DOHH2 (cell line): ENCODE results near the gene LONP2.

Experiments
- H3F3A ChIP-seq: fragments of 200-600 bp; sonication (generic), shearing (Covaris generic); 2 replicates; pipeline ENCODE4 v1.6.0; 2016; ENCODE audit warnings: antibody characterized with exemption, mild to moderate bottlenecking; ENCODE audit not compliant: control insufficient read depth, insufficient read depth
- H3K27ac ChIP-seq: fragments of 200-600 bp; sonication (generic); 2 replicates; pipeline ENCODE4 v1.5.1; 2014; ENCODE audit warnings: low read depth, mild to moderate bottlenecking, low read length, moderate library complexity
- H3K27me3 ChIP-seq: fragments of 200-600 bp; sonication (generic); 2 replicates; pipeline ENCODE4 v1.6.1; 2014; ENCODE audit warnings: mild to moderate bottlenecking, low read length, mixed read lengths; ENCODE audit not compliant: control insufficient read depth
- H3K36me3 ChIP-seq: fragments of 200-600 bp; sonication (generic); 2 replicates; pipeline ENCODE4 v1.6.1; 2014; ENCODE audit warnings: mild to moderate bottlenecking, low read length, moderate library complexity, mixed read lengths; ENCODE audit not compliant: control insufficient read depth
- H3K4me1 ChIP-seq: fragments of 200-600 bp; sonication (generic); 2 replicates; pipeline ENCODE4 v1.6.1; 2014; ENCODE audit warnings: mild to moderate bottlenecking, low read length, mixed read lengths; ENCODE audit not compliant: control insufficient read depth
- H3K4me2 ChIP-seq: fragments of 200-600 bp; sonication (generic); 2 replicates; pipeline ENCODE4 v1.6.0; 2014; ENCODE audit warnings: mild to moderate bottlenecking, low read length, moderate library complexity
- H3K4me3 ChIP-seq: fragments of 200-600 bp; sonication (generic); 2 replicates; pipeline ENCODE4 v1.5.1; 2014; ENCODE audit warnings: mild to moderate bottlenecking, low read length, mixed read lengths
- H3K79me2 ChIP-seq: fragments of 200-600 bp; sonication (generic); 2 replicates; pipeline ENCODE4 v1.6.1; 2014; ENCODE audit warnings: mild to moderate bottlenecking, low read length, mixed read lengths; ENCODE audit not compliant: control insufficient read depth
- H3K9me2 ChIP-seq: fragments of 200-600 bp; sonication (generic); replicated peaks from 2 replicates; pipeline ENCODE4 v1.6.1; 2014; ENCODE audit warnings: mild to moderate bottlenecking, low read length, mixed read lengths; ENCODE audit not compliant: control insufficient read depth
- H3K9me3 ChIP-seq: fragments of 200-600 bp; sonication (generic); 2 replicates; pipeline ENCODE4 v1.6.1; 2014; ENCODE audit warnings: antibody characterized with exemption, low read length, mixed read lengths; ENCODE audit not compliant: control insufficient read depth, insufficient read depth
- H4K20me1 ChIP-seq: fragments of 200-600 bp; sonication (generic); 2 replicates; pipeline ENCODE4 v1.6.0; 2014; ENCODE audit warnings: low read depth, mild to moderate bottlenecking, antibody characterized with exemption, low read length, moderate library complexity; ENCODE audit not compliant: control insufficient read depth, insufficient read depth
- CTCF ChIP-seq: fragments of 200-600 bp; sonication (generic); IDR thresholded peaks from one replicate; pipeline ENCODE4 v1.5.1; 2014; ENCODE audit warnings: antibody characterized with exemption, mild to moderate bottlenecking, low read depth, low read length; ENCODE audit not compliant: poor library complexity, severe bottlenecking
- EZH2phosphoT487 ChIP-seq: fragments of 200-600 bp; sonication (generic); IDR thresholded peaks from 2 replicates; pipeline ENCODE4 v1.6.1; 2017; ENCODE audit warnings: borderline replicate concordance, mild to moderate bottlenecking, antibody characterized with exemption, low read length, moderate library complexity, mixed read lengths

LONP2 gene

DNA sequence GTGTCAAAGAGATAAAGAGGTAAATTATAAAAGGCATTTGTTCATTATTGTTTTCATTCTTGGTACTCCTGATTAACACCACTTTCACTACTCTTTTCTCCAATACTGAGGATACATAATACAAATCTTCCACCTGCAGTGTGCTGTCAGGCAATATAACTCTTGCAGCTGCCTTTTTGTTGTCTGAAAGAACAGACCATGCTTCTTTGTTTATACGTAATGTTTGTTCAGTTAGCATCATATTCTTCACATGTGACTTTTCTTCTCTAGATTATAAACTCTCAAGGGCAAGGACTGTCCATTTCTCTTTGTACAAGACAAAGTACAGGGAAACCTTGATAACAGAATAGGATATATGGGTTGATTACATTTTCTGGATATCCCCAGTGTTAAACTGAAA lies 17.5 kb downstream of the LONP2 start:
- Histone ChIP-seq H4K20me1 (no peaks in the 10 kb centered on the region), H3K36me3 (peaks cover 59% of the 10 kb centered on the region), H3K4me2 (no peak overlapping the region), H3K9me3 (0 out of 2 replicates have a peak, but pooled peaks cover 5% of the 10 kb centered on the region), H3K79me2 (no peaks in the 10 kb centered on the region), H3K4me3 (no peak overlapping the region), H3K27me3 (no peaks in the 10 kb centered on the region), H3K9me2 (no peaks in the 10 kb centered on the region), H3K27ac (no peak overlapping the region), H3K4me1 (no peaks in the 10 kb centered on the region), H3F3A (no peaks in the 10 kb centered on the region)
- no peak for TF ChIP-seq EZH2phosphoT487
- no peak for TF ChIP-seq CTCF

DNA sequence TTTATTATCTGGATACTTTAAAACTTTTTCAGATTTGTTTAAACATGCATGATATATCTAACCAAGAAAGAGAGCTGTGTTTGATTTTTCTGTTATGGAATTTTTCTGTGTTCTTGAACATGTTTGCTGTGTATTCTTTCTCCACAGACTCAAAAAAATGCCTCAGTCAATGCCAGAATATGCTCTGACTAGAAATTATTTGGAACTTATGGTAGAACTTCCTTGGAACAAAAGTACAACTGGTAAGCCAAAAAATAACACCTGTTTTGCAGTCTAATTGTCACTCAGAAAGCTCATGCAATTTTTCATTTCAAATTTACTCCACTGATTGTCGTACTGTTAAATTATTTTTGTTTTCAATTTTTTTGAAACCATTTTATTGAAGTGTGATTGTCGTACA lies 18.5 kb downstream of the LONP2 start:
- Histone ChIP-seq H3K27me3 (no peaks in the 10 kb centered on the region), H3K4me3 (no peak overlapping the region), H3K79me2 (no peaks in the 10 kb centered on the region), H3K36me3 (peaks cover 56% of the 10 kb centered on the region), H3K4me2 (no peak overlapping the region), H3K27ac (no peak overlapping the region), H3K9me3 (0 out of 2 replicates have a peak, but pooled peaks cover 5% of the 10 kb centered on the region), H3K4me1 (no peaks in the 10 kb centered on the region), H3F3A (no peaks in the 10 kb centered on the region), H4K20me1 (no peaks in the 10 kb centered on the region), H3K9me2 (no peaks in the 10 kb centered on the region)
- TF ChIP-seq EZH2phosphoT487 (no peak), CTCF (no peak)

GRCh38 chr16:48269011-48269410 lies 24.9 kb downstream of the LONP2 start:
- no peak overlapping the region for H3K4me3 ChIP-seq
- H3K36me3 ChIP-seq = peaks cover 34% of the 10 kb centered on the region
- no peak overlapping the region for H3K27ac ChIP-seq
- no peaks in the 10 kb centered on the region for H4K20me1 ChIP-seq
- no peaks in the 10 kb centered on the region for H3K9me2 ChIP-seq
- H3K27me3 ChIP-seq = no peaks in the 10 kb centered on the region
- no peak for TF ChIP-seq CTCF
- TF ChIP-seq EZH2phosphoT487 = no peak
- no peaks in the 10 kb centered on the region for H3K9me3 ChIP-seq
- no peak overlapping the region for H3K4me2 ChIP-seq
- H3K4me1 ChIP-seq = no peaks in the 10 kb centered on the region
- H3K79me2 ChIP-seq = no peaks in the 10 kb centered on the region
- H3F3A ChIP-seq = no peaks in the 10 kb centered on the region; the same call in 1 of the 2 replicates
